Astrocyte (in vitro differentiated cells and primary cell): ENCODE measurements around the gene GMDS. TPM values are rescaled to one million over a fixed set of nuclear protein-coding genes. Genes with fewer than 3 reads are reported as not detected.

ENCODE experiments used
- DNase-seq: peaks from one replicate; pipeline ENCODE4 v3.0.0-alpha.2; 2010; ENCODE audit warnings: low read depth
- FAIRE-seq: peaks from 2 replicates; lab custom pipeline; 2011; peaks lifted over from hg19 to GRCh38; lab: Jason Lieb, UNC
- H2AFZ ChIP-seq: 2 replicates; pipeline ENCODE4 v1.6.0; 2012; ENCODE audit warnings: low read depth, low read length, inconsistent platforms
- H3K27ac ChIP-seq: 2 replicates; pipeline ENCODE4 v1.5.1; 2011; ENCODE audit warnings: low read depth, low read length, inconsistent platforms
- H3K27me3 ChIP-seq: 2 replicates; pipeline ENCODE4 v1.6.0; 2011; ENCODE audit warnings: low read length, inconsistent platforms; ENCODE audit not compliant: insufficient read depth
- H3K36me3 ChIP-seq: 2 replicates; pipeline ENCODE4 v1.5.1; 2011; ENCODE audit warnings: low read length, inconsistent platforms; ENCODE audit not compliant: insufficient read depth
- H3K4me1 ChIP-seq: 2 replicates; pipeline ENCODE4 v1.5.1; 2011; ENCODE audit warnings: low read length, inconsistent platforms; ENCODE audit not compliant: insufficient read depth
- H3K4me2 ChIP-seq: 2 replicates; pipeline ENCODE4 v1.6.0; 2012; ENCODE audit warnings: low read length, inconsistent platforms
- H3K4me3 ChIP-seq: 2 replicates; pipeline ENCODE4 v1.5.1; 2011; ENCODE audit warnings: low read depth, mild to moderate bottlenecking, low read length, inconsistent platforms; ENCODE audit not compliant: insufficient read depth
- H3K79me2 ChIP-seq: 2 replicates; pipeline ENCODE4 v1.6.0; 2012; ENCODE audit warnings: mild to moderate bottlenecking, low read length, inconsistent platforms; ENCODE audit not compliant: insufficient read depth
- H3K9ac ChIP-seq: 2 replicates; pipeline ENCODE4 v1.6.0; 2012; ENCODE audit warnings: mild to moderate bottlenecking, low read length, inconsistent platforms
- H3K9me3 ChIP-seq: 2 replicates; pipeline ENCODE4 v1.5.1; 2012; ENCODE audit warnings: low read depth, mild to moderate bottlenecking, low read length, inconsistent platforms; ENCODE audit not compliant: insufficient read depth
- H4K20me1 ChIP-seq: 2 replicates; pipeline ENCODE4 v1.6.0; 2012; ENCODE audit warnings: low read length, inconsistent platforms; ENCODE audit not compliant: insufficient read depth
- H3K27ac Mint-ChIP-seq: one replicate; pipeline ENCODE4 v1.8.0; 2021; ENCODE audit warnings: mild to moderate bottlenecking, mixed read lengths; ENCODE audit not compliant: unreplicated experiment
- H3K27me3 Mint-ChIP-seq: one replicate; pipeline ENCODE4 v1.8.0; 2021; ENCODE audit warnings: low read depth, mixed read lengths; ENCODE audit not compliant: unreplicated experiment
- H3K36me3 Mint-ChIP-seq: one replicate; pipeline ENCODE4 v1.8.0; 2021; ENCODE audit warnings: low read depth, mixed read lengths; ENCODE audit not compliant: unreplicated experiment
- H3K4me1 Mint-ChIP-seq: one replicate; pipeline ENCODE4 v1.8.0; 2021; ENCODE audit warnings: low read depth, mixed read lengths; ENCODE audit not compliant: unreplicated experiment
- H3K4me3 Mint-ChIP-seq: one replicate; pipeline ENCODE4 v1.8.0; 2021; ENCODE audit warnings: mild to moderate bottlenecking, moderate library complexity, mixed read lengths; ENCODE audit not compliant: unreplicated experiment
- H3K9me3 Mint-ChIP-seq: one replicate; pipeline ENCODE4 v1.8.0; 2021; ENCODE audit warnings: mild to moderate bottlenecking, mixed read lengths; ENCODE audit not compliant: unreplicated experiment
- EZH2 ChIP-seq: IDR thresholded peaks from 2 replicates; pipeline ENCODE4 v1.6.1; 2012; ENCODE audit warnings: mild to moderate bottlenecking, low read length, inconsistent platforms; ENCODE audit not compliant: insufficient read depth
- total RNA-seq: library from RNA; stranded (reverse); gene quantifications from 2 replicates; pipeline ENCODE4 v1.2.1, GENCODE V29; 2021
- TF ChIP-seq, protein P1 (sequence below): IDR thresholded peaks from 2 replicates; pipeline ENCODE4 v1.5.1; 2011; ENCODE audit warnings: low read depth, mild to moderate bottlenecking, inconsistent platforms, low read length, moderate library complexity; ENCODE audit not compliant: insufficient read depth

The GMDS gene
- total RNA-seq, 1 donor from 2014 or later, result 9.4 TPM

DNA sequence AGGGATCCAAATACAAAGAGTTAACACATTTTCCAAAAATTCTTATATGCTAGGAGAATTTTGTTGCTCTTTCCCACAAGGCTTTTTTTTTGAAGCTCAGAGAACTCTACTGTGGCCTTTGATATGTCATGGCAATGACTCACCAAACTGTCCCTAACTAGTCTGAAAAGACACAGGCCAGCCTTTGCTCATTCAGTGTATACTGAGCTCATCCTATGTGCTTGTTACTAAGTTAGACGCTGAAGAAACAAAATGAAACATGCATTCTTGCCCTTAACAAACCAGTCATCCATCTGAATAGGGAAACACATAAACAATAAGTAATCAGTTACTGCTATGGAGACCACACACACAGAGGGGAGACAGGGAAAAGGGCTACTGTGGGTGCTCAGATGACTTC is 343.8 kb downstream of the GMDS start:
- DNase-seq, result peak; percentile 29
- no peaks in the 10 kb centered on the region for H3K79me2 ChIP-seq
- H3K36me3 ChIP-seq, result no peaks in the 10 kb centered on the region
- Mint-ChIP-seq H3K36me3 (peaks cover 3% of the 10 kb centered on the region), H3K27me3 (no peaks in the 10 kb centered on the region), H3K4me1 (peaks cover 11% of the 10 kb centered on the region), H3K4me3 (no peak overlapping the region), H3K9me3 (peaks cover 3% of the 10 kb centered on the region), H3K27ac (peak overlapping the region; percentile 91)
- no peak overlapping the region for H3K27ac ChIP-seq
- TF ChIP-seq, protein P1, sequence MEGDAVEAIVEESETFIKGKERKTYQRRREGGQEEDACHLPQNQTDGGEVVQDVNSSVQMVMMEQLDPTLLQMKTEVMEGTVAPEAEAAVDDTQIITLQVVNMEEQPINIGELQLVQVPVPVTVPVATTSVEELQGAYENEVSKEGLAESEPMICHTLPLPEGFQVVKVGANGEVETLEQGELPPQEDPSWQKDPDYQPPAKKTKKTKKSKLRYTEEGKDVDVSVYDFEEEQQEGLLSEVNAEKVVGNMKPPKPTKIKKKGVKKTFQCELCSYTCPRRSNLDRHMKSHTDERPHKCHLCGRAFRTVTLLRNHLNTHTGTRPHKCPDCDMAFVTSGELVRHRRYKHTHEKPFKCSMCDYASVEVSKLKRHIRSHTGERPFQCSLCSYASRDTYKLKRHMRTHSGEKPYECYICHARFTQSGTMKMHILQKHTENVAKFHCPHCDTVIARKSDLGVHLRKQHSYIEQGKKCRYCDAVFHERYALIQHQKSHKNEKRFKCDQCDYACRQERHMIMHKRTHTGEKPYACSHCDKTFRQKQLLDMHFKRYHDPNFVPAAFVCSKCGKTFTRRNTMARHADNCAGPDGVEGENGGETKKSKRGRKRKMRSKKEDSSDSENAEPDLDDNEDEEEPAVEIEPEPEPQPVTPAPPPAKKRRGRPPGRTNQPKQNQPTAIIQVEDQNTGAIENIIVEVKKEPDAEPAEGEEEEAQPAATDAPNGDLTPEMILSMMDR, result no peak
- no peak for TF ChIP-seq EZH2
- H4K20me1 ChIP-seq, result no peaks in the 10 kb centered on the region
- H3K27me3 ChIP-seq, result no peaks in the 10 kb centered on the region
- no peak overlapping the region for H2AFZ ChIP-seq
- H3K4me3 ChIP-seq, result no peak overlapping the region
- H3K9ac ChIP-seq, result no peak overlapping the region
- H3K4me1 ChIP-seq, result no peaks in the 10 kb centered on the region
- no peaks in the 10 kb centered on the region for H3K9me3 ChIP-seq
- H3K4me2 ChIP-seq, result no peak overlapping the region
- no peak for FAIRE-seq

DNA sequence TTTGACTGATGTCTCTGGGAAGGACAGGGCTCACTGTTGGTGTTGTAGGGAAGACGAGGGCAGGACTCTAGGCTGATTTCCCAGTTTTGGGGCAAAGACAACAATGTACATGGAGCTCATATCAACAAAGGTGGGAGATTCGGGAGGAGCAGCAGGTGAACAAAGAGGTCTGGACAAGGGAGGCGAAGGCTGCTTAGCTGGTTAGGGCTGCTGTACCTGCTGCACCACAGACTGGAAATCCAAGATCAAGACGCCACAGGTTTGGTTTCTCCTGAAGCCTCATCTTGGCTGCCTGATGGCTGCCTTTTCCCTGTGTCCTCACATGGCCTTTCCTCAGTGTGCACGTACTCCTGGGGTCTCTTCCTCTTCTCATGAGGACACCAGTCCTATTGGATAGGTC is 348.5 kb downstream of the GMDS start:
- H3K4me1 Mint-ChIP-seq, result peaks cover 16% of the 10 kb centered on the region
- Histone ChIP-seq H3K4me3 (no peak overlapping the region), H3K4me2 (no peak overlapping the region), H3K4me1 (peaks cover 8% of the 10 kb centered on the region), H3K9ac (no peak overlapping the region), H3K79me2 (no peaks in the 10 kb centered on the region), H3K36me3 (no peaks in the 10 kb centered on the region), H4K20me1 (no peaks in the 10 kb centered on the region), H3K9me3 (no peaks in the 10 kb centered on the region), H3K27ac (no peak overlapping the region), H2AFZ (no peak overlapping the region), H3K27me3 (no peaks in the 10 kb centered on the region)
- H3K27ac Mint-ChIP-seq, result peak overlapping the region; percentile 17
- TF ChIP-seq EZH2, result no peak
- TF ChIP-seq, protein P1, result no peak
- peaks cover 5% of the 10 kb centered on the region for H3K36me3 Mint-ChIP-seq
- DNase-seq (no peak), FAIRE-seq (no peak)
- H3K27me3 Mint-ChIP-seq, result no peaks in the 10 kb centered on the region
- H3K9me3 Mint-ChIP-seq, result peaks cover 7% of the 10 kb centered on the region
- no peak overlapping the region for H3K4me3 Mint-ChIP-seq

DNA sequence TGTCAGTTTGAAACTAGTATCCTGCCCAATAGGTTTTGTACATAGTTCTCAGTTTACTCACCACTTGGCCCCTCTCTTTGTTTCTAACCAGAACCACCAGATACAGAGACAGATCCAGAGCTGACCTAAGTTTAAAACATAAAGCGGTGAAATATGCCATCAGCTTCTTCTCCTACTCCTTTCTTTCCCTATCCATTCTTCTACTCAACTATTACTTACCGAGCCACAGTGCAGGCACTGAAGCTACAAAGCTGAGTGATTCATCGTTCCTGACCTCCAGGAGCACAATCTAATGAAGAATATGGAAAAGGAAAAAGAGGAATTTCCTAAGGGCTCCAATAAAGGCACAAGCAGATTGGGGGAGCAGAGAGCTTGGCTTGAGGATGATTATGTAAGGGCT is 349.7 kb downstream of the GMDS start:
- Histone ChIP-seq H2AFZ (no peak overlapping the region), H3K4me3 (no peak overlapping the region), H3K9ac (no peak overlapping the region), H3K9me3 (no peaks in the 10 kb centered on the region), H3K27ac (no peak overlapping the region), H3K4me1 (peaks cover 8% of the 10 kb centered on the region), H3K4me2 (peak overlapping the region; percentile 11), H3K36me3 (no peaks in the 10 kb centered on the region), H3K79me2 (no peaks in the 10 kb centered on the region), H3K27me3 (no peaks in the 10 kb centered on the region), H4K20me1 (no peaks in the 10 kb centered on the region)
- Mint-ChIP-seq H3K4me3 (no peak overlapping the region), H3K9me3 (peaks cover 7% of the 10 kb centered on the region), H3K36me3 (peaks cover 5% of the 10 kb centered on the region), H3K4me1 (peaks cover 7% of the 10 kb centered on the region), H3K27ac (peak overlapping the region; percentile 74), H3K27me3 (no peaks in the 10 kb centered on the region)
- peak; percentile 56 for DNase-seq
- FAIRE-seq, result no peak
- TF ChIP-seq, protein P1, result no peak
- no peak for TF ChIP-seq EZH2
